Smooth muscle cell (in vitro differentiated cells): Measurements from ENCODE around the gene MRPL3. TPM values are rescaled to one million over a fixed set of nuclear protein-coding genes. Genes with fewer than 3 reads are reported as not detected.

Experiments used
- DNase-seq: peaks from one replicate; lab custom pipeline; 2025; ENCODE audit not compliant: unreplicated experiment; lab: John Stamatoyannopoulos, UW
- H2AFZ ChIP-seq: fragments of 200-600 bp; sonication (generic); 2 replicates; pipeline ENCODE4 v1.6.0; 2016; ENCODE audit warnings: antibody characterized with exemption, low read depth, mild to moderate bottlenecking
- H3F3A ChIP-seq: fragments of 200-600 bp; sonication (generic); 2 replicates; pipeline ENCODE4 v1.6.0; 2017; ENCODE audit warnings: antibody characterized with exemption, low read depth
- H3K27ac ChIP-seq: fragments of 200-600 bp; sonication (generic); 2 replicates; pipeline ENCODE4 v1.5.1; 2016; ENCODE audit warnings: low read depth, mild to moderate bottlenecking
- H3K27me3 ChIP-seq: fragments of 200-600 bp; sonication (generic); 2 replicates; pipeline ENCODE4 v1.6.1; 2016; ENCODE audit warnings: low read depth, mild to moderate bottlenecking
- H3K36me3 ChIP-seq: fragments of 200-600 bp; sonication (generic); 2 replicates; pipeline ENCODE4 v1.5.1; 2016; ENCODE audit warnings: low read depth
- H3K4me1 ChIP-seq: fragments of 200-600 bp; sonication (generic); 2 replicates; pipeline ENCODE4 v1.5.1; 2016; ENCODE audit warnings: low read depth
- H3K4me2 ChIP-seq: fragments of 200-600 bp; sonication (generic); 2 replicates; pipeline ENCODE4 v1.6.0; 2016; ENCODE audit warnings: mild to moderate bottlenecking
- H3K4me3 ChIP-seq: fragments of 200-600 bp; sonication (generic); 2 replicates; pipeline ENCODE4 v1.5.1; 2016; ENCODE audit warnings: mild to moderate bottlenecking
- H3K79me2 ChIP-seq: fragments of 200-600 bp; sonication (generic); 2 replicates; pipeline ENCODE4 v1.6.0; 2016; ENCODE audit warnings: low read depth, mild to moderate bottlenecking
- H3K9ac ChIP-seq: fragments of 200-600 bp; sonication (generic); 2 replicates; pipeline ENCODE4 v1.6.0; 2016; ENCODE audit warnings: low read depth
- H3K9me3 ChIP-seq: fragments of 200-600 bp; sonication (generic); replicated peaks from 2 replicates; pipeline ENCODE4 v1.5.1; 2016; ENCODE audit warnings: low read depth
- H4K20me1 ChIP-seq: fragments of 200-600 bp; sonication (generic); 2 replicates; pipeline ENCODE4 v1.6.0; 2016; ENCODE audit warnings: low read depth
- WGBS: methylation state at CpG from one replicate; pipeline ENCODE4 v1.1.7; 2016; ENCODE audit warnings: low lambda C conversion rate; 5-methylcytosine and 5-hydroxymethylcytosine counted together
- polyA plus RNA-seq: library from polyadenylated mRNA; unstranded; fragments of >200 nt; fragmentation: Nextera tagmentation; extraction: Ambion mirVana; gene quantifications from 2 replicates; pipeline ENCODE4 v1.2.1, GENCODE V29; 2016
- total RNA-seq: library from RNA; depleted of rRNA; stranded (reverse); fragments of >200 nt; gene quantifications from 2 replicates; pipeline ENCODE4 v1.2.3, GENCODE V29; 2014
- TF ChIP-seq, protein P1 (sequence below): fragments of 200-600 bp; sonication (generic); IDR thresholded peaks from 2 replicates; pipeline ENCODE4 v1.5.1; 2017; ENCODE audit warnings: borderline replicate concordance, mild to moderate bottlenecking, antibody characterized with exemption; ENCODE audit not compliant: insufficient read depth, poor library complexity, severe bottlenecking

The MRPL3 gene
- total and polyA plus RNA-seq, 2 experiments from 2014 or later: 80.5 to 139 TPM

DNA sequence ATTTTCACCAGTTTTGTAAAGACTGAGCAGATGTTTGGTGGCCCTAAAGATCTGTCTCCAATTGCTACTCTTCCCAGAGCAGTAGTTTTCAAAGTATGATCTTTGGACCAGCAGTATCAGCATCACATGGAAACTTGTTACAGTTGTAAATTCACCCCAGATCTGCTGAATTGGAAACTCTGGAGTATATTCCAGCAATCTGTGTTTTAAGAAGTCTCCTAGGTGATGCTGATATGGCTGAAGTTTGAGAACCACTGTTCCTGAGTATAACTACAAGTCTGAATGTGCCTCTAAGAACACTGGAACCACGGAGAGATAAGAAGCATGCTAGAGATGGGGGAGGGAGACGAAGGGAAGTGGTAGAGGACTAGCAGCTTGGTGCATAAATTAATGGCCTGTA lies 75.5 kb downstream of the MRPL3 start:
- no peak overlapping the region for H2AFZ ChIP-seq
- H3K36me3 ChIP-seq: no peaks in the 10 kb centered on the region
- H3F3A ChIP-seq: no peaks in the 10 kb centered on the region
- no peaks in the 10 kb centered on the region for H3K27me3 ChIP-seq
- H3K9me3 ChIP-seq: no peaks in the 10 kb centered on the region
- 50% methylated on average over 2 of the region's 2 CpGs for WGBS
- H3K4me2 ChIP-seq: no peak overlapping the region
- no peak overlapping the region for H3K9ac ChIP-seq
- no peaks in the 10 kb centered on the region for H3K4me1 ChIP-seq
- H3K27ac ChIP-seq: no peak overlapping the region
- no peaks in the 10 kb centered on the region for H4K20me1 ChIP-seq
- H3K4me3 ChIP-seq: no peak overlapping the region
- TF ChIP-seq, protein P1, sequence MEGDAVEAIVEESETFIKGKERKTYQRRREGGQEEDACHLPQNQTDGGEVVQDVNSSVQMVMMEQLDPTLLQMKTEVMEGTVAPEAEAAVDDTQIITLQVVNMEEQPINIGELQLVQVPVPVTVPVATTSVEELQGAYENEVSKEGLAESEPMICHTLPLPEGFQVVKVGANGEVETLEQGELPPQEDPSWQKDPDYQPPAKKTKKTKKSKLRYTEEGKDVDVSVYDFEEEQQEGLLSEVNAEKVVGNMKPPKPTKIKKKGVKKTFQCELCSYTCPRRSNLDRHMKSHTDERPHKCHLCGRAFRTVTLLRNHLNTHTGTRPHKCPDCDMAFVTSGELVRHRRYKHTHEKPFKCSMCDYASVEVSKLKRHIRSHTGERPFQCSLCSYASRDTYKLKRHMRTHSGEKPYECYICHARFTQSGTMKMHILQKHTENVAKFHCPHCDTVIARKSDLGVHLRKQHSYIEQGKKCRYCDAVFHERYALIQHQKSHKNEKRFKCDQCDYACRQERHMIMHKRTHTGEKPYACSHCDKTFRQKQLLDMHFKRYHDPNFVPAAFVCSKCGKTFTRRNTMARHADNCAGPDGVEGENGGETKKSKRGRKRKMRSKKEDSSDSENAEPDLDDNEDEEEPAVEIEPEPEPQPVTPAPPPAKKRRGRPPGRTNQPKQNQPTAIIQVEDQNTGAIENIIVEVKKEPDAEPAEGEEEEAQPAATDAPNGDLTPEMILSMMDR: no peak
- DNase-seq: no peak
- H3K79me2 ChIP-seq: no peaks in the 10 kb centered on the region

DNA sequence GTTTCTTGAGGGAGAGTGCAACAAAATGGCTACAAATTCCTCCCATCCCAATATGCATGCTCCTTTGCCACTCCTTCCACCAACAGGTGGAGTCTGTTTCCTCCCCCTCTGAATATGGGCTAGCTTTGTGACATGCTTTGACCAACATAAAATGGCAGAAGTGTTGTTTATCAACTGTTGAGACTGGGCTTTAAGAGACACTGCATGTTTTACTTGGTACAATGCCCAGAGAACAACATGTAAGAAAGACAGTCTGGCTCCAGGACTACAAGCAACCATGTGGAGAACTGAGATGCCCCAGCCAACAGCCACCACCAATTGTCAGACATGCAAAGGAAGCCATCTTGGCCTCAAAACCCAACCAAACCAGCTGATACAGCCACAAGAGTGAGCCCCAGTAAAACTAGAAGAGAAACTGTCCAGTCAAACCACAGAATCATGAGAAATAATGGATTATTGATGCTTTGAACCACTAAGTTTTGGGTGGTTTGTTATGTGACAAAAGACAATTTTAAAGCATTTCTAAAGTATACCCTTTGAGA lies 80.7 kb downstream of the MRPL3 start:
- Histone ChIP-seq H3K4me2 (no peak overlapping the region), H3K9ac (no peak overlapping the region), H3K4me3 (no peak overlapping the region), H4K20me1 (no peaks in the 10 kb centered on the region), H3K27ac (no peak overlapping the region), H3K27me3 (no peaks in the 10 kb centered on the region), H3K9me3 (no peaks in the 10 kb centered on the region), H3K79me2 (no peaks in the 10 kb centered on the region), H3K36me3 (no peaks in the 10 kb centered on the region), H2AFZ (no peak overlapping the region), H3K4me1 (no peaks in the 10 kb centered on the region), H3F3A (no peaks in the 10 kb centered on the region)
- no peak for DNase-seq
- TF ChIP-seq, protein P1: no peak

DNA sequence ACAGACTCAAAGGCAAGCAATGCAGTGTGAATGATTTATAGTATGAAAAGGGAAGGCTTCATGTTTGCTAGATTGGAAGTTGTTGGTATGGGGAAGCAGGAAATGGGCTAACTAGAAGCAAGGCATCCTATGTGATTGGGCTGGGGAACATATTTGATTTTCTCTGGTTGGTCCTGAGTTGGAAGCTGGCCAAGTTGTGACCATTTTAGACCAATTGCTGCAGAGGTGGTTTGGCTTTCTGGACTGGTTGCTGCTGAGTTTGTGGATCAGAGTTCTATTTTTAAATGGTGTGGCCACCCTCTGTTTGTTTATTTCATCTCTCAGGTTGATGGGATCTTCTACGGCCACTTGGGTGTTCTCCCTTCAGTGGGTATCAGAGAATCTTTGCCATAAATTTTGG lies 81.5 kb downstream of the MRPL3 start:
- no peaks in the 10 kb centered on the region for H3F3A ChIP-seq
- no peaks in the 10 kb centered on the region for H3K9me3 ChIP-seq
- H4K20me1 ChIP-seq: no peaks in the 10 kb centered on the region
- no peak overlapping the region for H2AFZ ChIP-seq
- DNase-seq: no peak
- H3K4me3 ChIP-seq: no peak overlapping the region
- no peaks in the 10 kb centered on the region for H3K36me3 ChIP-seq
- TF ChIP-seq, protein P1: no peak
- no peak overlapping the region for H3K27ac ChIP-seq
- no peaks in the 10 kb centered on the region for H3K4me1 ChIP-seq
- 89% methylated on average over 1 of the region's 1 CpG for WGBS
- no peaks in the 10 kb centered on the region for H3K79me2 ChIP-seq
- no peak overlapping the region for H3K9ac ChIP-seq
- no peak overlapping the region for H3K4me2 ChIP-seq
- no peaks in the 10 kb centered on the region for H3K27me3 ChIP-seq

DNA sequence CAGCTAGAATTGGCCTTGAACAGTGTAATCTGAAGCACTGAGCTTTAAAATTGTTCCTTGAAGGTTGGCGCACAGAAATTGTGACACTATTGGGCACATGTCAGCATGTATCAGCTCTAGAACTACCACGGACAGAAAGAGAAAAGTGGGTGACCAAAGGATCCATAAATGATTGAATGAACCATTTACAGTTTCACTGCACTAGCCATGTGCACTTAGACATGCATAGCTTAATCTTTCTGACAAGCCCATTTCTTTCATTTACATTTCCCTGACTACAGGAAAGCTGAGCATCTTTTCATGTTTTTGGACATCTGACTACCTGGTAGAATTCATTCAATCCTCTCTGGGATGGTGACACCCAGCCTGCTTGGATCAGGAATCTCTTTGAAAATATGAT lies 85.0 kb downstream of the MRPL3 start:
- Histone ChIP-seq H3K4me3 (no peak overlapping the region), H3K4me1 (no peaks in the 10 kb centered on the region), H3K36me3 (no peaks in the 10 kb centered on the region), H3F3A (no peaks in the 10 kb centered on the region), H4K20me1 (no peaks in the 10 kb centered on the region), H3K4me2 (no peak overlapping the region), H3K9me3 (no peaks in the 10 kb centered on the region), H3K27me3 (no peaks in the 10 kb centered on the region), H2AFZ (no peak overlapping the region), H3K9ac (no peak overlapping the region), H3K79me2 (no peaks in the 10 kb centered on the region), H3K27ac (no peak overlapping the region)
- no peak for DNase-seq
- TF ChIP-seq, protein P1: no peak
- 97% methylated on average over 2 of the region's 2 CpGs for WGBS
